Thyroid gland (tissue), 4 donors: ENCODE measurements around the gene SYNE3. TPM values are rescaled to one million over a fixed set of nuclear protein-coding genes. Genes with fewer than 3 reads are reported as not detected.
A peak's percentile ranks its signal among the peaks of the same experiment; 100 is the strongest.

Experiments used
- DNase-seq, 2 donors: peaks; one replicate each; pipeline ENCODE4 v3.0.0-alpha.2; 2019
- H3K27ac ChIP-seq, 3 donors: fragments of 200-600 bp; sonication (generic); 1 replicate in 2 of 3; 2 replicates in 1 of 3; pipeline ENCODE4 v1.5.1; 2016 to 2019; ENCODE audit warnings: mild to moderate bottlenecking in 1 of 3, moderate library complexity in 1 of 3
- H3K27me3 ChIP-seq: fragments of 200-600 bp; sonication (generic); one replicate; pipeline ENCODE4 v1.5.1; 2019
- H3K36me3 ChIP-seq, 2 donors: fragments of 200-600 bp; sonication (generic); one replicate each; pipeline ENCODE4 v1.5.1; 2016 to 2019
- H3K4me1 ChIP-seq, 2 donors: fragments of 200-600 bp; sonication (generic); one replicate each; pipeline ENCODE4 v1.5.1; 2017 to 2019
- H3K4me3 ChIP-seq, 3 donors: fragments of 200-600 bp; sonication (generic); replicated peaks in 1 of 3; 1 replicate in 2 of 3; 2 replicates in 1 of 3; pipeline ENCODE4 v1.5.1; 2016; ENCODE audit warnings: mild to moderate bottlenecking in 1 of 3
- H3K9me3 ChIP-seq: fragments of 200-600 bp; sonication (generic); one replicate; pipeline ENCODE4 v1.5.1; 2017
- POLR2A ChIP-seq, 2 donors: fragments of 450-650 bp; IDR thresholded peaks; one replicate each; pipeline ENCODE4 v1.6.1; 2017; ENCODE audit warnings: antibody characterized with exemption in 2 of 2, mild to moderate bottlenecking in 2 of 2, moderate library complexity in 1 of 2
- WGBS, 2 donors: methylation state at CpG; one replicate each; pipeline ENCODE4 v1.1.5; 2017; 5-methylcytosine and 5-hydroxymethylcytosine counted together
- intact Hi-C: fragments of 100-400 bp; cut with DNase I; formaldehyde crosslinking; loops from one replicate; pipeline ENCODE4 v1.15.1; 2023
- total RNA-seq, 4 donors: library from RNA; depleted of rRNA; stranded (reverse); fragments of >200 nt; gene quantifications; one replicate each; pipeline ENCODE4 v1.2.3, GENCODE V29; 2016
- TF ChIP-seq, protein P1 (sequence below), 6 experiments: fragments of 200-600 bp in 3 of 6; fragments of 450-650 bp in 3 of 6; sonication (generic) in 3 of 6; IDR thresholded peaks; one replicate each; pipeline ENCODE4 v1.5.1; 2016 to 2019; ENCODE audit warnings: antibody characterized with exemption in 6 of 6, mild to moderate bottlenecking in 2 of 6, inconsistent platforms in 1 of 6, moderate library complexity in 1 of 6

SYNE3 gene
- total RNA-seq, 4 donors from 2014 or later: 9.7 to 21.9 (median 17.6) TPM

DNA sequence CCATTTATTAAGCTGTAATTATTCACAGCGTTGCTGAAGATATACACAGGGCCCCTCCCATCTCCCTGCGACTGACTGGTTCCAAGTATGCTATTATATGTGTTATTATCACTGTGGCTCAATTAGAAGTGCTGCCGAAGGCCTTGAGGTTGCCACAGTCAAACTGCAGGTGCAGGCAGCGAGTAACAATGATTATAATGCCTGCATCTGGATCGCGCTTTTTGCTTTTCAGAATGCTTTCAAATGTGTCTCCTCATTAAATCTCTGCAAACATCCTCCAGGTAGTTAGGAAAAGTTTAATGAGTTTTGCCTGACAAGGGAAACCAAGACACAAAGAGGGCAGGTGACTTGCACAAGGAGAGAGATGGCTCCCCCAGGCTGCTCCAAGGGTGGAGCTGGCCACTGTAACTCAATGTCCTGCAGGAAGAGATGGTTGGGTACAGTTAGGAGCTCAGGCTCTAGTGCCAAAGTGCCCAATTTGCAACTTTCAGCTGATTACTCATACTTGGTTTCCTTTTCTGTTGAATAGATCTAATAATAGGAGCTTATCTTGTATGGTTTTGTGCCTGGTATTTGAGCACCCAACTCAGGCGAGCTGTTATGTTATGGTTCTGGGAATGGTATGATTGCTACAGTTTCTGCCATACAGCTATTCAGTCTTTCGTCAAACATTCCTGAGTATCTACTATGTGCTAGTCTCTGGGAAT lies 1.7 kb upstream of the SYNE3 start:
- H3K36me3 ChIP-seq: no peaks in the 10 kb centered on the region
- H3K9me3 ChIP-seq: no peaks in the 10 kb centered on the region
- H3K27me3 ChIP-seq: no peaks in the 10 kb centered on the region
- H3K27ac ChIP-seq: peak overlapping the region in 2 of 3 donors; percentile 8 to 80
- peaks cover 28 to 58% of the 10 kb centered on the region in 2 donors for H3K4me1 ChIP-seq
- intact Hi-C loops: loop anchor here (5.0 kb wide), 1 partner anchor 71 kb away; no protein-coding TSS in a partner anchor
- no peak overlapping the region for H3K4me3 ChIP-seq
- 69 to 87% methylated on average over 8 of the region's 8 CpGs for WGBS, 2 donors
- TF ChIP-seq, protein P1, sequence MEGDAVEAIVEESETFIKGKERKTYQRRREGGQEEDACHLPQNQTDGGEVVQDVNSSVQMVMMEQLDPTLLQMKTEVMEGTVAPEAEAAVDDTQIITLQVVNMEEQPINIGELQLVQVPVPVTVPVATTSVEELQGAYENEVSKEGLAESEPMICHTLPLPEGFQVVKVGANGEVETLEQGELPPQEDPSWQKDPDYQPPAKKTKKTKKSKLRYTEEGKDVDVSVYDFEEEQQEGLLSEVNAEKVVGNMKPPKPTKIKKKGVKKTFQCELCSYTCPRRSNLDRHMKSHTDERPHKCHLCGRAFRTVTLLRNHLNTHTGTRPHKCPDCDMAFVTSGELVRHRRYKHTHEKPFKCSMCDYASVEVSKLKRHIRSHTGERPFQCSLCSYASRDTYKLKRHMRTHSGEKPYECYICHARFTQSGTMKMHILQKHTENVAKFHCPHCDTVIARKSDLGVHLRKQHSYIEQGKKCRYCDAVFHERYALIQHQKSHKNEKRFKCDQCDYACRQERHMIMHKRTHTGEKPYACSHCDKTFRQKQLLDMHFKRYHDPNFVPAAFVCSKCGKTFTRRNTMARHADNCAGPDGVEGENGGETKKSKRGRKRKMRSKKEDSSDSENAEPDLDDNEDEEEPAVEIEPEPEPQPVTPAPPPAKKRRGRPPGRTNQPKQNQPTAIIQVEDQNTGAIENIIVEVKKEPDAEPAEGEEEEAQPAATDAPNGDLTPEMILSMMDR (IDR thresholded peaks at IDR 0.05): no peak
- no peak for TF ChIP-seq POLR2A (IDR thresholded peaks at IDR 0.05)
- DNase-seq: no peak

DNA sequence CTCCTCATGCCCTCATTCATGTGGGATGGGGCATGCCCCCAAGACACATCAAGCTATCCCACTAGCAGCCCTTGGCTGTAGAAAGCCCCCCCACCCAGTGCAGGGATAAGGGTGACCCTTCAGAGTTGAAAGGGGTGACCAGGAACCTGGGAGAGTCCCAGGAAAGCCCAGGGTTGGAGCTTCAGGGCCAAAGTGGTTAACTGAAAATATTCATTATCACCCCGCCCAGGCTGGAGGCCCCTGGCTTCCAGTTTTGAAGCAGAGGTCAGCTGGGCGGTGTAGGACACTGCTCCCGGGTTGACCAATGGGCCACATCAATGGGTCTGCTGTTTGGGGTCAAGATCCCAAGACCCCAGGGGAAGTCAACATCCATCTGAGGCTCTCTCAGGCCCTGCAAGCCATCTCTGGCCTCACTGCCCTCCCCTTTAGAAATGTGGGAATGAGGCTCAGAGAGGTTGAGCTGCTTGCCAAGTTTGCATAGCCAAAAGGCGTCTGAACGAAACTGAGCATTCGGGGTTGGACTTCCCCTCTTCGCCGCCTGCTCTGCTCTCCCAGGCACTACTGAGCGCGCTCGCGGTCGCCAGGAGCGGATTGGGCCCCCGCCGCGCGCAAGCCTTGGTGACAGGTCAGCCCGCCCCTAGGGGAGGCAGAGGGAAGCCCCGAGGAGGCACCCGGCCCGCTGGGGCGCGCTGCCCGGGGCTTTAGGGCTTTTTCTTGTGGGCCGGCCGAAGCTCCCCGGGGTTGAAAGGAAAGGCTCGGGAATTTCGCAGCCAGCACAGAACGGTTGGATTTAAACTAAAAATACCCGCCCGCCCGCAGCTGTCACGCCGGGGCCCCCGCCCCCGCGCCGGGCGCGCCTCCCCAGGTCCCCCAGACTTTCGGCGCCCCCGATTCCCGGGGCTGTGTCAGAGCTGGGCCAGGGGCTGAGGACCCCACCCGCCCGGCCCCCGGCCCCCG lies 576 bp downstream of the SYNE3 start:
- Histone ChIP-seq H3K27ac (peak overlapping the region; percentile 41 to 84 (median 80)), H3K4me3 (peak overlapping the region; percentile 32 to 53 (median 38)), H3K36me3 (no peaks in the 10 kb centered on the region), H3K9me3 (no peaks in the 10 kb centered on the region), H3K27me3 (no peaks in the 10 kb centered on the region), H3K4me1 (peaks cover 28 to 56% of the 10 kb centered on the region in 2 donors)
- WGBS, 2 donors: 6 to 51% methylated on average over 3 to 25 of the region's 50 CpGs
- intact Hi-C loops: loop anchor here (5.0 kb wide), 1 partner anchor 69 kb away; no protein-coding TSS in a partner anchor
- TF ChIP-seq, protein P1 (IDR thresholded peaks at IDR 0.05): peak in 2 of 6 experiments; percentile 31 to 42
- no peak for TF ChIP-seq POLR2A (IDR thresholded peaks at IDR 0.05)
- peak; percentile 70 to 79 for DNase-seq

- Histone ChIP-seq H3K9me3 (no peaks in the 10 kb centered on the region), H3K4me3 (peak overlapping the region in 1 of 3 donors; percentile 53), H3K36me3 (no peaks in the 10 kb centered on the region), H3K4me1 (peaks cover 28 to 56% of the 10 kb centered on the region in 2 donors), H3K27me3 (no peaks in the 10 kb centered on the region), H3K27ac (peak overlapping the region; percentile 41 to 80 (median 49))
- 0% methylated on average over 1 to 4 of the region's 9 CpGs for WGBS, 2 donors
- peak; percentile 54 to 60 for DNase-seq
- intact Hi-C loops: loop anchor here (5.0 kb wide), 1 partner anchor 68 kb away; no protein-coding TSS in a partner anchor
- TF ChIP-seq POLR2A (IDR thresholded peaks at IDR 0.05): peak in 1 of 2 donors; percentile 17
- TF ChIP-seq, protein P1 (IDR thresholded peaks at IDR 0.05): no peak
Observed at GRCh38 chr14:95515080-95515489, 1.4 kb downstream of the SYNE3 start.

- intact Hi-C loops: loop anchor here (5.0 kb wide), 1 partner anchor 67 kb away; no protein-coding TSS in a partner anchor
- DNase-seq: peak; percentile 85 to 88
- TF ChIP-seq, protein P1 (IDR thresholded peaks at IDR 0.05): no peak
- TF ChIP-seq POLR2A (IDR thresholded peaks at IDR 0.05): no peak
- Histone ChIP-seq H3K4me1 (peaks cover 28 to 53% of the 10 kb centered on the region in 2 donors), H3K36me3 (no peaks in the 10 kb centered on the region), H3K27me3 (no peaks in the 10 kb centered on the region), H3K27ac (peak overlapping the region; percentile 48 to 80 (median 49)), H3K9me3 (no peaks in the 10 kb centered on the region), H3K4me3 (peak overlapping the region in 1 of 3 donors; percentile 53)
- 75 to 86% methylated on average over 5 to 10 of the region's 18 CpGs for WGBS, 2 donors
Observed at GRCh38 chr14:95514131-95515079, 2.0 kb downstream of the SYNE3 start.
